NCI-H1048 (cell line): ENCODE data around the gene WNT9B.

Experiments used
- DNase-seq: peaks from one replicate; lab custom pipeline; 2025; lab: John Stamatoyannopoulos, UW

Gene WNT9B

DNA sequence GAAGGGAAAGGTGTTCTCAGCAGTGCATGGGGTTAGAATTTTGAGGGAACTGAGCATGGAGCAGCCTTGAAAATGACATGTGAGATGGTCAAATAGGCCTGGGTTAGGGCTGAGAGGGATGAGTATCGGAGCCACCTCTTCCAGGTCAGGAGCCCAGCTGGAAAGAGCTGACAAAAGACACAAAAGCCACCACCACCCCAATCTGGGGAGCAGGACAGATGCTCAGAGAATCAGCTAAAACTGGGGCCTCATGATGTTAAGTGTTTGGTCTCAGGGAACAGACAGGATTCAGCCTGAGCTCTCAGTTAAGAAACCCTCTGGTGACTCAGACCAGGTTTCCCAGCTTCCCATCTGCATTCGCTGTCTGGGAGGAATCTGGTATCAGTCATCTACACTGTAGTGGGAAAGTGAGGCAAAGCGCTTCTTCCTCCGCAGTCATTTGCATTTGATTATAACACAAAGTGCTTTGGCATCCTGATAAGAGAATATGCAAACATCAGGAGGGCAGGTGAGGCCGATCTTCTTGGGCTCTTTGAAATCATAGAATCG, 2.6 kb downstream of the WNT9B start:
- DNase-seq = no peak

DNA sequence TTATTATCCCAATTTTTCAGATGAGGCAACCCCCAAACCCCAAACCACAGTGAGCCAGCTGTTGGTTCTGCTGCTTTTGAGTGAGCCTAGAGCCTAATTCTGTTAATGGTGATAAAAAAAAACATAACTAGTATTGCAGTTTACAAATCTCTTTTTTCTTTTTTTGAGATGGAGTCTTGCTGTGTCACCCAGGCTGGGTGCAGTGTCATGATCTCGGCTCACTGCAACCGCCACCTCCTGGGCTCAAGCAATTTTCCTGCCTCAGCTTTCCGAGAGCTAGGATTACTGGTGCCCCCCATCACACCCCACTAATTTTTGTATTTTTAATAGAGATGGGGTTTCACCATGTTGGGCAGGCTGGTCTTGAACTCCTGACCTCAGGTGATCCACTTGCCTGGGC, 3.1 kb downstream of the WNT9B start:
- DNase-seq = no peak

DNA sequence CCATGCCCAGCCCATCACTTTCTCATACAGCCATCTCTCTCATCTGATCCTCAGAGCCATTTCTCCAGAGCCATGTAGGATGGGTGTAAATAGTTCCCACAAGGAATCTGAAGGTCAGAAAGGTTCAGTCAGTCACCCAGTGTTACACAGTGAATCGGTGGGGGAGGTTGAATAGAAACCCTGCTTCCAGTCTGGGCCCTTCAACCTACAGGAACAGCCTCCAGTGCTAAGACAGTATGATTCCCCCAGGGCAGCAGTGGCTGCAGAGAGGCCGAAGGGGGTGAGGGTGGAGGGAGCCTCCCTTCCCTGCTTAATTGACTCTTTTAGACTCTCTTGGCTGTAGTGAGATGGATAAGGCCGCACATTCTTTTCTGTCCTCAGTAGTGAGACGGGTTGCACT, 3.6 kb downstream of the WNT9B start:
- DNase-seq = no peak

DNA sequence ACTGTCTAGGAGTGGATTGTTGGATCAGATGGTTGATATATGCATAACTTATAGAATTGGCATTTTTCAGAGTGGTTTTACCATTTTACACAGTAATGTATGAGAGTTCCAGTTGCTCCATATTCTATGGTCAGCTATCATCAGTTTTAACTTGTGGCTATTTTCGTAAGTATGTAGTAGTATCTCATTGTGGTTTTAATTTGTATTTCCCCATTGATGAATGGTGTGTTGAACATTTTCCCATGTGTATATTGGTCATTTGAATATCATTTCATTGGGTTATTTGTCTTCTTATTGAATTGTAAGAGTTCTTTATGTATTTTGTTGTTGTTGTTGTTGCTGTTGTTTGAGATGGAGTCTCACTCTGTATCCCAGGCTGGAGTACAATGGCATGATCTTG, 6.2 kb downstream of the WNT9B start:
- DNase-seq = no peak

DNA sequence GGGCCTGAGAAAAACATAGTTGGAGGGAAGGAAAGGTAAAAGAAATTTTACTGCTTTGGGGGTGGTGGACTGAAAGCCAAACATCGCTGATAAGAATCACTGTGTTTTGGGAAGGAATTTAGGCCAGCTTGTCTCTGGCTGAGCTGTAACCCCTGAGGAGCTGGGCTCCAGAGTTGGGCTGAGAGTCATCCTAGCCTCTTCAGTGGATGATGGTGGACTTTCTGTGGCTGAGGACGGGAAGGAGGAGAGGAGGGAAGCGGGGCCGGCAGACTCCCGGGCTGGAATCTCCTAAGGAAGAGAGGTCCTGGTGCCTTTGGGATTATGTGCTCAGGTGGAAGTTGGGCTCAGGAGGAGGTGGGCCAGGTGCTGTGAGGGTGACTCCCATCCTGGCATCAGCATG, 8.6 kb downstream of the WNT9B start:
- DNase-seq = no peak

DNA sequence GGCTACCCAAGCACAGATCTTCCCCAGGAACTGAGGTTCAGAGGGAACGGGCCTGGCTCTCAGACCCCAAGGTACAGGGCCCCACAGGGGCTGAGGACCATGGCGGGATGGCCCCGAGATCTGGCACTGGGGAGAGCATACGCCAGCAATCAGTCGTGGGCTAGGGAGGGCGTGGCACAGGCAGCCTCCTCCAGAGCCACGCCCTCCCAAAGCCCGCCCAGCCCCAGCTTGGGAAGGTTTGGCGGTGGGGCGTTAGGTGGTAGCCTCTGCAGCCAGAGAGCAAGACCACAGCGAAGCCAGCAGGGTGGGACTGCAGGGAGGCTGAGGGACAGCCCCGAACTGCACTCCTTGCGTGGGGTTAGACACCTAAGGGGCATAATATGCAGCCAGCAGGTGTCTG, 11.6 kb downstream of the WNT9B start:
- no peak for DNase-seq

DNA sequence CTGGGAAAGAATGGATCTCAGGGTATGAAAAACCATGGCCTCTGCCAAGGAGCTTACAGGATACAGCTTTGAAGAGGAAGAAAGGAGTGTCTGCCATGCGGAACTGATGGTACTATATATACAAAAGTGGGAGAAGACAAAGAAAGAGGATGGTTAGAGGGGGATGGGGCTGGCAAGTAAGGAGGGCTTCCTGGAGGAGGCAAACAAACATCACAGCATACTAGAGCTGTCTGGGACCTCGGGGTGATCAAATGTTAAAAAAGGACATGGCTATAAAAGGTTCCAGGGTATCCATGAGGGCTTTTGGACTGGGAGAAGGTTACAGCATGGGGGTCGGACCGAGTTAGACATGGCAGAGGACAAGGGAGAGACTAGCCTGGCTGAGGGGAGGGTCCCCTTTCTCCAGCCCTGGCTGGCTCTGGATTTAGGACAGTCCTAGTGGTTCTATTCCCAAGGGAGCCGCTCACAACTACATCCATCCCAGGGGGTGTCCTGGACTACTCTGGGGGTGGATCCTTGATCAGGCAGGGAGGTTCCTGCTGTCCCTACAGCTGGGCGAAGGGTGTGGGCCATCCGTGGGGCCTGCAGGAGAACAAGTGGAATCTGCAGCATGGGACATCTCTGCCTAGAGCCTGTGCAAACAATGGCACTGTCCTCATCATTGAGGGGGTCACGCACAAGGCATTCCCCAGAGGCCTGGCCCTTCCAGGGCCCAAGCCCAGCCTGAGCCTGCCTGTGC, 12.2 kb downstream of the WNT9B start:
- DNase-seq = no peak

DNA sequence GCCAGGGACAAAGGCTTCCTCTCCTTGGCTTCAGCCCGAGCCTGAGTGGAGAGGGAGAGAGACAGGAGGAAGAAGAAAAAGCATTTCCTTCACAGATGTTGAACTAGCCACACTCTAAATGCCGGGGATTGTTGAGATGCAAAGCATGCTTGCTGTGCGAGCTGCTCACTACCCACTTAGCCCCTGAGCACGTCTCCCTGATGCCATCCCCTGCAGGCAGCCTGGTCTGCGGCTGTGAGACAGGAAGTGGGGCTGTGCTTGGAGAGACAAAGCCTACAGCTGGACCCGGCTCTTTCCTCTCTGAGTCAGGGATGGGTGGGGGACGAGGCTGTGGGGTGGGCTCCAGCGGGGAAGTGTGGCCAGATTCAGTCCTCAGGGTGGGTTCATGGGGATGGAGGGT, 13.7 kb downstream of the WNT9B start:
- no peak for DNase-seq

DNA sequence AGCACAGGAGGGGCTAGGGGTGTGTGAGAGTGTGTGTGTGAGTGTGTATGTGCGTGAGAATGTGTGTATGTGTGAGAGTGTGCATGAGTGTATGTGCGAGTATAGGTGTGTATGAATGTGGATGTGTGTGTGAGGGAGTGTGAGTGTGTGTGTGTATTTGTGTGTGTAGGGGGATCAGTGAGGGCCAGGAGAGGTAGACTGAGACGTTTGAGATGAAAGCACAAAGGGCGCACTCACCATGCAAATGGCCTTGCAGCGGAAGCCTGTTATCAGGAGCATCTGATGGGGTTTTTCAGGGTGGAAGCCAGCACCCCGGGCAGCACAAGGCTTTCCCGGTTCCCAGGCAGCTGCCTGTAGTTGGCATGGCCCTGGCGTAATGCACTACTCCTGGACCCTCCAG, 14.9 kb downstream of the WNT9B start:
- DNase-seq = no peak

DNA sequence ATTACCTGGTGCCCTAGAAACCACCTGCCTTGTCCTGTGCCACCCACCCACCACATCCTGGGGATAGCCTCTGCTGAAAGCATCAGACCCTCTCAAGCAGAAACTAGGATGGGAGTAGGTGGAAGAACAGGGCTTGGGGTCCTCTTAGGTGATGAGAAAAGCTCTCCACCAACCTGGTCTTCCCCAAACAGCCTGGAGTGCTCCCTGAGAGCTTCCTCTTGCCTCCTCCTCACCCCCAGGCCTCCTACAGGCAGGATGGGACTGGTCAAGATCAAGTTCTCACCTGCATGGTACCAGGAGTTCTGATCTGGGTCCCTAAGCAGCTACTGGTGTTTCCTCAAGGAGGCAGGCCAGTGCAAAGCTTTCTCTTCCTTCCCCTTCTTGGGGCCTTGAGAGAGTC, 15.4 kb downstream of the WNT9B start:
- no peak for DNase-seq

DNA sequence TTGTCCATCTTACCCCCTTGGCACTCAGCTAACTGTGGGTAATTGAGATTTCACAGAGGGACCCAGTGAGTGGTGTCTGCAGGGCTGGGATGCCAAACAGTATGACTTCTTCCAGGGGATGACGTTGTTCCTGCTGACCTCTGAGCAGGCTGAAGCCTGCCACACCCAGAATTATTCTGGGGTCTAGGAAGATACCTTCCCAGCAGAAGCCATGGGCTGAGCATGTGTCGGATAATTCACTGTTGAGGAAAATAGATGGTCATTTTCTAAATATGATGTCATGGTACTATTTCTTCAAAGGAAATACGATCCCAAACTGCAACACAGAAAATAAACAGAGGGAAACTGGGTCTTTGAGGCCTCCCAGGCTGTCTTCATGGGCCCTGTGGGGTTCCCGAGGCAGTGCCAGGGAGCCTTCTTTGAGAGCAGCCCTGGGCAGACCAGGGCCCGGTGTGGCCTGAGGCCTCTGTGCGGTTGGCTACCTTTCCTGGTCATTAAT, 17.4 kb downstream of the WNT9B start:
- no peak for DNase-seq

DNA sequence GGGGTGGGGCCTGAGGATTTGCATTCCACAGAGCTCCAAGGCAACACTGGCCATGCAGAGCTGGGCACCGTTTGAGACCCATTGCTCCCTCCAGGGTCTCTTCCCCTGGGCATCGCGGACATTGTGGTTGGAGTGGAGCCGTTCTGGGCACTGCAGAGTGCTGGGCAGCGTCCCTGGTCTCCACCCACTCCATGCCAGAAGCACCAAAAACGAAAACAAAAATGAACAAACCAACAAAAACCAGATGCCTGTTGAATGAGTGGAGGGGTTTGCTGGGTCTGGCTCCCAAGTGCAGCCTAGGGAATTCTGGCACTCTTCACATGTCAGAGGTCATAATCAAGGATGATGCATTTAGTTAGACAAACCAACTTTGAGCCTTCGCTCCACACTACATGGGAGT, 17.9 kb downstream of the WNT9B start:
- no peak for DNase-seq

DNA sequence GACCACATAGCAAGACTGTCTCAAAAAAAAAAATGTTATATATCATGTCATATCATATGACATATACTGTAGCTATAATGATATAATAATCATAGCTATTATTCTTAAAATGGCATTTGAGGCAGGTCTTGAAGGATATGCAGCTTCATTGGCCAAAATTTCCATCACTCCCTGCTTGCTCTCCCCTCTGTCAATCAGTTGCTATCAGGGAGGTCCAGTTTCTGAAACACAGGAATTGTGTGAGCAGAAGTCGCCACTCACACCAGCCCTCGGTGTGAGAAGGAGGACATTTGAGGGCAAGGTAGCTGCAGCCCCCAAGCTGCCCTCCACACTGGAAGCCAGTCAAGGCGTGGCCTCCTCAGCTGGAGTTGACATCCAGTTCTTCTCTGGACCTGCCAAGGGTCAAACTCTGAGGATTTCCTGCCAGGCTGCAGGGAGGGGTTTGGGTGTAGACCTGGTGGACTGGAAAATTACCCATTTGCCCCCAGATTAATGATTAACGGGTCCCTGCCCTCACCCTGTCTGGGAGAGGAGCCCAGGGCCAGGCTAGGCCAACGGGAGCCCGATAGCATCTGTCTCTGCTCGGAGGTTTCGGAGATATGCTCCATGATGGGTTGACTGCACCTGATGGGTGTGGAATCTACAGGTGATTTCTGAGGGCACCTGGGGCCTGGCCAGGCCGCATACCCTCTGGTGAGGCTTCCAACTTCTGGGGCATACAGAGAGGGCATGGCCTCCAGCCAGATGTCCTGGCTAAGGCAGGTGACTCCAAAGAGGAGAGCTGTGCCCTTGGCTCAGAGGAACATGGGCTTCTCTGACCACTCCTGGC, 18.8 kb downstream of the WNT9B start:
- DNase-seq = no peak

DNA sequence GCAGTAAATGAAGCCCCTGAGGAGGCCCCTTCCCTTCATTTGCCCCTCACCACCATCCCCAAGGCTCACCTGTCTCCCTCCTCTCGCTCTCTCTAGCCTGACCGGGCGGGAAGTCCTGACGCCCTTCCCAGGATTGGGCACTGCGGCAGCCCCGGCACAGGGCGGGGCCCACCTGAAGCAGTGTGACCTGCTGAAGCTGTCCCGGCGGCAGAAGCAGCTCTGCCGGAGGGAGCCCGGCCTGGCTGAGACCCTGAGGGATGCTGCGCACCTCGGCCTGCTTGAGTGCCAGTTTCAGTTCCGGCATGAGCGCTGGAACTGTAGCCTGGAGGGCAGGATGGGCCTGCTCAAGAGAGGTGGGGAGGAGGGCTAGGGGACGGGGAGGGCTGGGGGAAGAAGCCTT, 21.0 kb downstream of the WNT9B start:
- no peak for DNase-seq

DNA sequence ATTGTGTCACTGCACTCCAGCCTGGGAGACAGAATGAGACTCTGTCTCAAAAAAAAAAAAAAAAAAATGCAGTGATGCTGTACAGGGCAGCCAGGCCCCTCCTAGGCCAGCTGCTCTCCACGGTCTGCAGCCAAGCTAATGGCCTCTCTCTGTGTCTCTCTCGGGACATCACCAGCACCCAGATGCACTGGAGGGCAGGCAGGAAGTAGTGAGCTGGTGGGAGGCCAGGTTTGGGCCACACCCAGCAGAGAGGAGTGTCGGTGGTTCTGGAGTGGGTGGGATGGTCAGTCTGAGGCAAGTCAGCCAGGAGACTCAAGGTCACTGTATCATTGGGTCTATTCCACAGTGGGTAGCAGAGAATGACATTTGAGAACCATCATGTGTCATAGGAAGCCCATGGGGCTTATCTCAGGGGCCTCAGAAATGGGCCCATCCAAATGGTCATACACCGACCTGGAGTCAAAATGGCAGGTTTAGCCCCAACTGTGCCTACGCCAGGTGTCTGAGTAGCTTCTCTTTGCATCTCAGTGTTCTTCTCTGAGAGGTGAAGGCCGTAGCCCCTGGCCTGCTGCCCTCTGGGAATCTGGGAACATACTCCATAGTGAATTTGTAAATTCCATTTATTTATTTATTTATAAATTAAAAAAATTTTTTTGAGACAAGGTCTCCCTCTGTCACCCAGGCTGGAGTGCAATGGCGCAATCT, 22.7 kb downstream of the WNT9B start:
- DNase-seq = no peak

DNA sequence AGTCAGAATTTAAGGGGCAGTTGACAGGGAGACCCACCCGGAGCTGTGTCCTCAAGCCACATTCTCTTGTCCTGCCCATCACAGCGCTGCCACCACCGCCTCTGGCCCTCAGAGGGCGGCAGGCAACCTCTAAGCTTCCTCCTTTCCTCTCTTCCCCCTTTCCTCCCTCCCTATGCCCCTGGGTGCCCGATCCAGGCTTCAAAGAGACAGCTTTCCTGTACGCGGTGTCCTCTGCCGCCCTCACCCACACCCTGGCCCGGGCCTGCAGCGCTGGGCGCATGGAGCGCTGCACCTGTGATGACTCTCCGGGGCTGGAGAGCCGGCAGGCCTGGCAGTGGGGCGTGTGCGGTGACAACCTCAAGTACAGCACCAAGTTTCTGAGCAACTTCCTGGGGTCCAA, 23.5 kb downstream of the WNT9B start:
- DNase-seq = no peak

DNA sequence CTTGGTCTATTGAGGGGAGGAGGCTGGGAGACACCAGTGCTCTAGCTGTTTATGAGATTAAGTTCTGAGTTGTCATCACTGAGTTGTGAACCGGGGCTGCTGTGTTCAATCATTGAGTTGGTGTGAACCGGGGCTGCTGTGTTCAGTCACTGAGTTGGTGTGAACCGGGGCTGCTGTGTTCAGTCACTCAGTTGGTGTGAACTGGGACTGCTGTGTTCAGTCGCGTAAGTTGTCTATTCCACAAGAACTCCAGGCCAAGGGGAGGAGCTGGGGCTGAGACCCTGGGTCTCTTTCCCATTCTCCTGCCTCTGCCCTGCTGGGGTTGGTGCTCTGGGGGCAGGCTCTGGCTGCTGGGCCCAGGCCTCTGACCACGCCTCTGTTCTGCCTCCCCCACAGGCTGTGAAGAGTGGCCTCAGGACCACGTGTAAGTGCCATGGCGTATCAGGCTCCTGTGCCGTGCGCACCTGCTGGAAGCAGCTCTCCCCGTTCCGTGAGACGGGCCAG, 24.5 kb downstream of the WNT9B start:
- no peak for DNase-seq

DNA sequence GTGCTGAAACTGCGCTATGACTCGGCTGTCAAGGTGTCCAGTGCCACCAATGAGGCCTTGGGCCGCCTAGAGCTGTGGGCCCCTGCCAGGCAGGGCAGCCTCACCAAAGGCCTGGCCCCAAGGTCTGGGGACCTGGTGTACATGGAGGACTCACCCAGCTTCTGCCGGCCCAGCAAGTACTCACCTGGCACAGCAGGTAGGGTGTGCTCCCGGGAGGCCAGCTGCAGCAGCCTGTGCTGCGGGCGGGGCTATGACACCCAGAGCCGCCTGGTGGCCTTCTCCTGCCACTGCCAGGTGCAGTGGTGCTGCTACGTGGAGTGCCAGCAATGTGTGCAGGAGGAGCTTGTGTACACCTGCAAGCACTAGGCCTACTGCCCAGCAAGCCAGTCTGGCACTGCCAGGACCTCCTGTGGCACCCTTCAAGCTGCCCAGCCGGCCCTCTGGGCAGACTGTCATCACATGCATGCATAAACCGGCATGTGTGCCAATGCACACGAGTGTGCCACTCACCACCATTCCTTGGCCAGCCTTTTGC, 25.0 kb downstream of the WNT9B start:
- DNase-seq = no peak

DNA sequence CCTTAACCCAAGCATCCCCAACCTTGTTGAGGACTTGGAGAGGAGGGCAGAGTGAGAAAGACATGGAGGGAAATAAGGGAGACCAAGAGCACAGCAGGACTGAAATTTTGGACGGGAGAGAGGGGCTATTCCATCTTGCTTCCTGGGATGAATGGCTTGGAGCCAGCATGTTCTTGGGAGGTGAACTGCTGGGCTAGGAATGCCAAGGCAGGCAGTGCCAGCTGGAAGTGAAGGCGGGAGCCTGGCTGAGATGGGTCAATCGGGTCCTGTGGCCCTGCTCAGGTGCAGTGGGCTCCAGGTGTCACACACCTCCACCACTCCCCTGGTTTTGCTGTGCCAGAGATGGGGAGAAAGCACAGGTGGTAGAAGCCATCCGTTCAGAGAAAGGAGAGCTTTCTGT, 25.5 kb downstream of the WNT9B start:
- DNase-seq = no peak

DNA sequence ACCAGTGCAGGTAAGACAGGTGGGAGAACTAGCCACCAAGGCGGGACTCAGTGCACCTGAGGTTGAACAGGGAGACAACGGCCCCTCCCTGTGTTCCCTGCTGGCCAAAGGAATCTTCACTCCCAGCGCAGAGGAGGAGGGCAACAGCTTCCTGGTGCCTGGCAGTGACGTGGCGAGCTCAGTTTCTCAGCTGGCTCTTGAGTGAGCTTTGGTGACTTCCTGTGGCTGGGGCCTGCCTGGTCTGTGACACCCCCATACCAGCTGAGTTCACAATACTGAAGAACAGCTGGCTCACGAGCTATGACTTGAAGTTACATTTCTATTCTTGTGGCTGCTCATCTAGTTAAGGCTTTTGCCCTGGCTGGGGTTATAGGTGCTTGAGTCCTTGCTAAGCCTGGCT, 26.1 kb downstream of the WNT9B start:
- no peak for DNase-seq

DNA sequence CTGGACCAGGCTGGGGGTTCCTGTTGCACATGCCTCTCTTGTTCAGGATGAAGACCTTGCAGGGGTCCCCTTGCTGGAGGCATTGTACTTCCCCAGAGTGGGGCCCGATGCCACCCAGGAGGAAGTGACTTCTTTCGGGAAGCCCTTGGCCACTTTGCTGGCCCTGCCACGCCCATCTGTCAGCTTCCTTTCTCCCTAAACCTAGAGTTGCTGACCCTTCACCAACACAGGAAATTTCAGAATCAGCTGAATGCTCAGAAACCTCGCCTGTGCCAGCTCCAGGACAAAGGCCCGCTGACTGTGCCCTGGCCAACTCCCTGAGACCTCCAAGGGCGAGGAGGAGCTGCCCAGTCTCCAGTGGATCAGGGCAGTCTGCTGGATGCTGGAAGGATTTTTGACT, 26.7 kb downstream of the WNT9B start:
- no peak for DNase-seq

DNA sequence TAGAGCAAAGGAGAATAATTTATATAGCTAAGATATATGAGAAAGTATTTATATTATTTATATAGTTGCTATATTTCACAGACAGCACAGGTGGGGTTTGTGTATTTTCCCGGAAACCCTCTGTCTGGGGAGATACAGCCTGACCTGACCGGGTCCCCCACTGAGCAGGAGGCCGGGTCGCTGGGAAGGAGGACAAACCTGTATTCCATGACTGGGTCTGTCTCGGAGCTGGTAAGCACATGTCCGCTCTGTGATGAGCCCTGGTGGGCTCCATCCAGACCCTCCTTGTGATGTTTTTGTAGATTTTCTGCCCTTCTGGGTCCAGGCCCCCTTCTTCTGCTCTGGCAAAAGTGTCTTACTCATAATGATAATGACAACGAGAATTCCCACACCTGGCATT, 27.7 kb downstream of the WNT9B start:
- DNase-seq = no peak
